ENCODE data around the gene OSBP2. TPM values are rescaled to one million over a fixed set of nuclear protein-coding genes. Genes with fewer than 3 reads are reported as not detected.
"Not testable (repeated sequence)": the region's sequence is repeated elsewhere in the genome, so short reads cannot be mapped to it uniquely, and the experiment has no call there.

Gene OSBP2
- total RNA-seq, 6 experiments from 2014 or later, result 0.31 to 3.4 (median 0.93) TPM

GRCh38 chr22:30728826-30729225 lies 34.2 kb downstream of the OSBP2 start:
- ATAC-seq, result no peak
- WGBS (ENCODE audit: insufficient coverage, low coverage, low lambda C conversion rate, missing lambda C conversion rate), result 75% methylated on average over 2 of the region's 2 CpGs

GRCh38 chr22:30731658-30732057 lies 37.0 kb downstream of the OSBP2 start:
- Histone ChIP-seq H3K4me1 (no peaks in the 10 kb centered on the region), H3K9me3 (no peaks in the 10 kb centered on the region), H3K4me3 (no peak overlapping the region), H3K27me3 (no peaks in the 10 kb centered on the region), H3K27ac (no peak overlapping the region), H3K36me3 (no peaks in the 10 kb centered on the region)
- intact Hi-C loops (cut with DNase I), result no loop called here
- ATAC-seq (no peak), DNase-seq (no peak)
- WGBS (ENCODE audit: insufficient coverage, low coverage, low lambda C conversion rate, missing lambda C conversion rate), result 61% methylated on average over 6 of the region's 6 CpGs
- TF ChIP-seq CTCF (IDR thresholded peaks at IDR 0.05) (no peak), POLR2A (IDR thresholded peaks at IDR 0.05) (no peak)

More at GRCh38 chr22:30728826-30729225, 34.2 kb downstream of the OSBP2 start:
- Histone ChIP-seq H3K9me3 (no peaks in the 10 kb centered on the region), H3K27ac (no peak overlapping the region), H3K36me3 (no peaks in the 10 kb centered on the region), H3K27me3 (no peaks in the 10 kb centered on the region), H3K4me1 (no peaks in the 10 kb centered on the region), H3K4me3 (no peak overlapping the region)
- intact Hi-C loops (cut with DNase I), result no loop called here
- no peak for DNase-seq
- TF ChIP-seq POLR2A (IDR thresholded peaks at IDR 0.05) (no peak), CTCF (IDR thresholded peaks at IDR 0.05) (no peak)

GRCh38 chr22:30732426-30732825 lies 37.8 kb downstream of the OSBP2 start:
- Histone ChIP-seq H3K9me3 (no peaks in the 10 kb centered on the region), H3K4me1 (no peaks in the 10 kb centered on the region), H3K4me3 (no peak overlapping the region), H3K36me3 (no peaks in the 10 kb centered on the region), H3K27me3 (no peaks in the 10 kb centered on the region), H3K27ac (no peak overlapping the region)
- TF ChIP-seq POLR2A (IDR thresholded peaks at IDR 0.05) (no peak), CTCF (IDR thresholded peaks at IDR 0.05) (no peak)
- 90% methylated on average over 2 of the region's 5 CpGs for WGBS (ENCODE audit: insufficient coverage, low coverage, low lambda C conversion rate, missing lambda C conversion rate)
- DNase-seq, result no peak
- intact Hi-C loops (cut with DNase I), result no loop called here
- no peak for ATAC-seq

- Histone ChIP-seq H3K27me3 (no peaks in the 10 kb centered on the region), H3K4me3 (no peak overlapping the region), H3K9me3 (no peaks in the 10 kb centered on the region), H3K4me1 (no peaks in the 10 kb centered on the region), H3K27ac (no peak overlapping the region), H3K36me3 (no peaks in the 10 kb centered on the region)
- ATAC-seq (no peak), DNase-seq (no peak)
- 49% methylated on average over 4 of the region's 7 CpGs for WGBS (ENCODE audit: insufficient coverage, low coverage, low lambda C conversion rate, missing lambda C conversion rate)
- intact Hi-C loops (cut with DNase I), result no loop called here
- no peak for TF ChIP-seq CTCF (IDR thresholded peaks at IDR 0.05)
Observed at GRCh38 chr22:30733181-30733631, 38.5 kb downstream of the OSBP2 start.

- H3K27me3 ChIP-seq; DNase-seq; ATAC-seq; H3K36me3 ChIP-seq; intact Hi-C loops (cut with DNase I); H3K9me3 ChIP-seq; H3K4me3 ChIP-seq; H3K27ac ChIP-seq; H3K4me1 ChIP-seq: not testable (repeated sequence)
- WGBS (ENCODE audit: insufficient coverage, low coverage, low lambda C conversion rate, missing lambda C conversion rate), result 53% methylated on average over 7 of the region's 7 CpGs
Observed at GRCh38 chr22:30740007-30740406, 45.3 kb downstream of the OSBP2 start.

- intact Hi-C loops (cut with DNase I); DNase-seq; ATAC-seq; H3K9me3 ChIP-seq; H3K27ac ChIP-seq; H3K4me3 ChIP-seq; H3K4me1 ChIP-seq; H3K27me3 ChIP-seq; H3K36me3 ChIP-seq: not testable (repeated sequence)
- 30% methylated on average over 2 of the region's 5 CpGs for WGBS (ENCODE audit: insufficient coverage, low coverage, low lambda C conversion rate, missing lambda C conversion rate)
Observed at GRCh38 chr22:30740511-30740910, 45.8 kb downstream of the OSBP2 start.

Measured in right lobe of liver (tissue), 6 donors.